D721Med (cell line): ENCODE data around the gene MYO18B.

Experiments used
- DNase-seq: peaks from one replicate; pipeline ENCODE4 v3.0.0; 2011; ENCODE audit warnings: low spot score; ENCODE audit not compliant: insufficient read length
- FAIRE-seq: peaks from 2 replicates; lab custom pipeline; 2011; peaks lifted over from hg19 to GRCh38; lab: Jason Lieb, UNC
- CTCF ChIP-seq: IDR thresholded peaks from 2 replicates; pipeline ENCODE4 v1.5.1; 2012; ENCODE audit warnings: mild to moderate bottlenecking, control low read depth; ENCODE audit not compliant: insufficient read depth; ENCODE audit errors: missing control alignments

The MYO18B gene

GRCh38 chr22:25754527-25755202, 12.7 kb downstream of the MYO18B start:
- TF ChIP-seq CTCF, result no peak
- DNase-seq (no peak), FAIRE-seq (no peak)

- no peak for FAIRE-seq
- no peak for TF ChIP-seq CTCF
- DNase-seq, result no peak
Observed at GRCh38 chr22:25757686-25758085, 15.7 kb downstream of the MYO18B start.

GRCh38 chr22:25758316-25758715, 16.3 kb downstream of the MYO18B start:
- no peak for DNase-seq
- no peak for FAIRE-seq
- no peak for TF ChIP-seq CTCF

- no peak for TF ChIP-seq CTCF
- no peak for FAIRE-seq
- DNase-seq, result no peak
Observed at GRCh38 chr22:25759825-25760231, 17.8 kb downstream of the MYO18B start.

- FAIRE-seq (no peak), DNase-seq (no peak)
- no peak for TF ChIP-seq CTCF
Observed at GRCh38 chr22:25760294-25760693, 18.3 kb downstream of the MYO18B start.

GRCh38 chr22:25760848-25761595, 19.0 kb downstream of the MYO18B start:
- TF ChIP-seq CTCF, result no peak
- DNase-seq, result no peak
- FAIRE-seq, result no peak

GRCh38 chr22:25762147-25762546, 20.2 kb downstream of the MYO18B start:
- no peak for DNase-seq
- FAIRE-seq, result no peak
- no peak for TF ChIP-seq CTCF
